Osteoblast (primary cell): ENCODE measurements around the gene IL2. TPM values are rescaled to one million over a fixed set of nuclear protein-coding genes. Genes with fewer than 3 reads are reported as not detected.

Experiments used
- DNase-seq: peaks from one replicate; pipeline ENCODE4 v3.0.0; 2011; ENCODE audit warnings: low spot score, mixed read lengths; ENCODE audit not compliant: insufficient read length; ENCODE audit errors: missing footprints
- H2AFZ ChIP-seq: 2 replicates; pipeline ENCODE4 v1.6.0; 2011; ENCODE audit warnings: mild to moderate bottlenecking, low read length
- H3K27ac ChIP-seq: 2 replicates; pipeline ENCODE4 v1.5.1; 2011; ENCODE audit warnings: mild to moderate bottlenecking, low read depth, low read length, moderate library complexity
- H3K27me3 ChIP-seq: 2 replicates; pipeline ENCODE4 v1.6.0; 2012; ENCODE audit warnings: mild to moderate bottlenecking, control low read depth, inconsistent platforms, low read length, moderate library complexity; ENCODE audit not compliant: insufficient read depth
- H3K36me3 ChIP-seq: 2 replicates; pipeline ENCODE4 v1.5.1; 2011; ENCODE audit warnings: mild to moderate bottlenecking, low read length, control low read depth, moderate library complexity; ENCODE audit not compliant: insufficient read depth
- H3K4me1 ChIP-seq: 2 replicates; pipeline ENCODE4 v1.5.1; 2011; ENCODE audit warnings: mild to moderate bottlenecking, low read length, control low read depth, moderate library complexity; ENCODE audit not compliant: insufficient read depth
- H3K4me2 ChIP-seq: 2 replicates; pipeline ENCODE4 v1.6.0; 2011; ENCODE audit warnings: mild to moderate bottlenecking, low read length; ENCODE audit not compliant: insufficient read depth
- H3K4me3 ChIP-seq: fragments of 200-600 bp; sonication (generic); 3 replicates; pipeline ENCODE4 v1.5.1; 2012; ENCODE audit warnings: mild to moderate bottlenecking, low read length, inconsistent platforms; ENCODE audit not compliant: insufficient read depth
- H3K79me2 ChIP-seq: 2 replicates; pipeline ENCODE4 v1.6.0; 2012; ENCODE audit warnings: mild to moderate bottlenecking, low read length, control low read depth, inconsistent platforms; ENCODE audit not compliant: insufficient read depth
- H3K9me3 ChIP-seq: 2 replicates; pipeline ENCODE4 v1.5.1; 2011; ENCODE audit warnings: low read depth, low read length, control low read depth
- H4K20me1 ChIP-seq: 2 replicates; pipeline ENCODE4 v1.6.0; 2012; ENCODE audit warnings: mild to moderate bottlenecking, low read length, control low read depth; ENCODE audit not compliant: insufficient read depth
- CTCF ChIP-seq: IDR thresholded peaks from 2 replicates; pipeline ENCODE4 v1.5.1; 2011; ENCODE audit warnings: mild to moderate bottlenecking, low read depth, low read length, moderate library complexity; ENCODE audit errors: extremely low read depth
- total RNA-seq: library from RNA; depleted of rRNA; stranded (reverse); fragments of >200 nt; gene quantifications from 2 replicates; pipeline ENCODE4 v1.2.3, GENCODE V29; 2012

Gene IL2
- total RNA-seq, 1 donor: not detected

GRCh38 chr4:122479935-122480416 is 23.5 kb upstream of the IL2 start:
- Histone ChIP-seq H3K36me3 (no peaks in the 10 kb centered on the region), H3K27ac (no peak overlapping the region), H3K27me3 (no peaks in the 10 kb centered on the region), H3K4me2 (peak overlapping the region; percentile 25), H3K4me1 (peaks cover 3% of the 10 kb centered on the region), H3K9me3 (no peaks in the 10 kb centered on the region), H3K79me2 (no peaks in the 10 kb centered on the region), H2AFZ (no peak overlapping the region), H4K20me1 (no peaks in the 10 kb centered on the region), H3K4me3 (no peak overlapping the region)
- no peak for TF ChIP-seq CTCF
- no peak for DNase-seq

- no peak for DNase-seq
- Histone ChIP-seq H3K79me2 (no peaks in the 10 kb centered on the region), H3K4me3 (no peak overlapping the region), H3K9me3 (no peaks in the 10 kb centered on the region), H4K20me1 (no peaks in the 10 kb centered on the region), H3K36me3 (no peaks in the 10 kb centered on the region), H3K4me2 (no peak overlapping the region), H2AFZ (no peak overlapping the region), H3K27ac (no peak overlapping the region), H3K4me1 (peaks cover 1% of the 10 kb centered on the region), H3K27me3 (no peaks in the 10 kb centered on the region)
- TF ChIP-seq CTCF: no peak
Measured at GRCh38 chr4:122476745-122477144, 20.2 kb upstream of the IL2 start.

- no peaks in the 10 kb centered on the region for H3K9me3 ChIP-seq
- no peak for DNase-seq
- H4K20me1 ChIP-seq: no peaks in the 10 kb centered on the region
- H3K4me3 ChIP-seq: no peak overlapping the region
- TF ChIP-seq CTCF: no peak
- no peak overlapping the region for H3K27ac ChIP-seq
- no peak overlapping the region for H3K4me2 ChIP-seq
- no peaks in the 10 kb centered on the region for H3K79me2 ChIP-seq
- H2AFZ ChIP-seq: no peak overlapping the region
- no peaks in the 10 kb centered on the region for H3K27me3 ChIP-seq
- H3K36me3 ChIP-seq: no peaks in the 10 kb centered on the region
- H3K4me1 ChIP-seq: no peaks in the 10 kb centered on the region
Measured at GRCh38 chr4:122476126-122476525, 19.6 kb upstream of the IL2 start.

GRCh38 chr4:122475233-122475632 is 18.7 kb upstream of the IL2 start:
- DNase-seq: no peak
- H3K79me2 ChIP-seq: no peaks in the 10 kb centered on the region
- H3K27me3 ChIP-seq: no peaks in the 10 kb centered on the region
- no peak overlapping the region for H3K4me3 ChIP-seq
- H2AFZ ChIP-seq: no peak overlapping the region
- H4K20me1 ChIP-seq: no peaks in the 10 kb centered on the region
- H3K9me3 ChIP-seq: no peaks in the 10 kb centered on the region
- no peak overlapping the region for H3K27ac ChIP-seq
- no peaks in the 10 kb centered on the region for H3K36me3 ChIP-seq
- H3K4me1 ChIP-seq: no peaks in the 10 kb centered on the region
- no peak overlapping the region for H3K4me2 ChIP-seq
- TF ChIP-seq CTCF: no peak
